ENCODE data around the gene GATC.

- TF ChIP-seq CTCF (IDR thresholded peaks at IDR 0.05; ENCODE audit: borderline replicate concordance, extremely low read depth, low read length, poor library complexity, severe bottlenecking) (no peak), EZH2 (IDR thresholded peaks at IDR 0.05; ENCODE audit: borderline replicate concordance, low read depth, low read length, severe bottlenecking) (no peak)
Measured at GRCh38 chr12:120399531-120399930, 46.7 kb upstream of the GATC start.

Measured in DND-41 (cell line).